Measurements from ENCODE around the gene OLFM2. TPM values are rescaled to one million over a fixed set of nuclear protein-coding genes. Genes with fewer than 3 reads are reported as not detected.
"Not testable (repeated sequence)": the region's sequence is repeated elsewhere in the genome, so short reads cannot be mapped to it uniquely, and the experiment has no call there.

The OLFM2 gene
- polyA plus RNA-seq, 1 donor from 2014 or later = 0.21 TPM

GRCh38 chr19:9849791-9850190 is 86.5 kb downstream of the OLFM2 start:
- H3K4me1 Mint-ChIP-seq = peaks cover 0 to 1% (median 0%) of the 10 kb centered on the region in 3 donors
- peaks cover 3% of the 10 kb centered on the region for H3K36me3 Mint-ChIP-seq
- no peak overlapping the region for H3K4me3 Mint-ChIP-seq
- no peaks in the 10 kb centered on the region for H3K27me3 Mint-ChIP-seq
- no peak overlapping the region for H3K27ac Mint-ChIP-seq
- H3K9me3 Mint-ChIP-seq = no peaks in the 10 kb centered on the region

DNA sequence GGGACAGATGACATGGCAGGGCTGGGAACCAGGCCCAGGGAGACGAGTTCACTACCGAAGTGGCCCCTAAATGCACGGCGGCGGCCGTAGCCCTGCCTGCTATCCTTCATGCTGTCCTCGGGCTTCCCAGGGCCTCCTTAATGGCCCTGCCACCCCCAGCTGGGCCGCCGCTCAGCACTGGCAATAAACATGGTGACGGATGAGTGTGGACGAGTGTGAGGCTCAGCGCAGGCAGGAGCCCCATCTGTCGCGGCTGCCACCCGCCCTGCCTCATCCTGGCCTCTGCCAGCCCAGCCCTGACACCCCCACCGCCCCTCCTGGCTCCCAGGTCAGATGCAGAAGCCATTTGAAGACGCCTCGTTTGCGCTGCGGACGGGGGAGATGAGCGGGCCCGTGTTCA is 87.6 kb downstream of the OLFM2 start:
- Mint-ChIP-seq H3K36me3 (peaks cover 3% of the 10 kb centered on the region), H3K4me3 (no peak overlapping the region), H3K4me1 (peaks cover 0 to 1% (median 0%) of the 10 kb centered on the region in 3 donors), H3K9me3 (no peaks in the 10 kb centered on the region), H3K27ac (no peak overlapping the region), H3K27me3 (no peaks in the 10 kb centered on the region)

DNA sequence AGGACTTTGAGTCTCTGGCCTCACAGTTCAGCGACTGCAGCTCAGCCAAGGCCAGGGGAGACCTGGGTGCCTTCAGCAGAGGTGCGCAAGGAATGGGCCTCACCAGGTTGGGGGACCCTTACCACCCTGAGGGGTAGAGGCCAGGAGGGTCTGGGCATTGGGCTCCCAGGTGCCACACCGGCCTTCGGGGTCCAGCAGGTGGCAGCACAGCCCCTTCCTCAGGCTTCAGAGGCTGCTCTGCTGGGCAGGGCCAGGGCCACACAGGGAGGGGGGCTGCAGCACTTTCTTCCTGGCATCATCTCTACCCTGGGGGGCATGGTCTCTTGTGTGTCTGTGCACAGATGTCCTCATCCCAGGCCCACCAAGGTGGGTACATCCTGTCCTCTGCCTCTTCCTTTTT is 88.3 kb downstream of the OLFM2 start:
- peaks cover 3% of the 10 kb centered on the region for H3K36me3 Mint-ChIP-seq

GRCh38 chr19:9847087-9847671 is 89.1 kb downstream of the OLFM2 start:
- Mint-ChIP-seq H3K27ac (no peak overlapping the region), H3K4me3 (no peak overlapping the region), H3K36me3 (no peaks in the 10 kb centered on the region), H3K27me3 (no peaks in the 10 kb centered on the region), H3K4me1 (peaks cover 0 to 3% (median 1%) of the 10 kb centered on the region in 3 donors), H3K9me3 (no peaks in the 10 kb centered on the region)

More for the DNA sequence above, 88.3 kb downstream of the OLFM2 start:
- no peak overlapping the region for H3K27ac Mint-ChIP-seq
- H3K27me3 Mint-ChIP-seq = no peaks in the 10 kb centered on the region
- H3K9me3 Mint-ChIP-seq = no peaks in the 10 kb centered on the region
- peaks cover 0 to 3% (median 1%) of the 10 kb centered on the region in 3 donors for H3K4me1 Mint-ChIP-seq
- no peak overlapping the region for H3K4me3 Mint-ChIP-seq

DNA sequence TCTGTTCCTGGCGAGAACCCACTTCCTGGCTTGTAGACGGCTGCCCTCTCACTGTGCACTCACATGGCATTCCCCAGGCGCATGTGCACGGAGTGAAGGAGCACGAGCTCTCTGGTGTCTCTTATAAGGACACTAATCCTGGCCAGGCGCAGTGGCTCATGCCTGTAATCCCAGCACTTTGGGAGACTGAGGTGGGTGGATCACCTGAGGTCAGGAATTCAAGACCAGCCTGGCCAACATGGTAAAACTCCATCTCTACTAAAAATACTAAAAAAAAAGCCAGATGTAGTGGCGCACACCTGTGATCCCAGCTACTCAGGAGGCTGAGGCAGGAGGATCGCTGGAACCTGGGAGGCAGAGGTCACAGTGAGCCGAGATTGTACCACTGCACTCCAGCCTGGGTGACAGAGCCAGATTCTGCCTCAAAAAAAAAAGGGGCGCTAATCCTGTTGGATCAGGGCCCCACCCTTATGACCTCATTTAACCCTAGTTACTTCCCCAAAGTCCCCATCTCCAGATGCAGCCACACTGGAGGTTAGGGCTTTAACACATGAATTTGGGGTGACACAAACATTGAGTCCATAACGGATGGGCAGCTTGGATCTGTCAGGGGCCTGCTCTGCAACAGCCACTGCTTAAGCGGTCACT is 92.6 kb downstream of the OLFM2 start:
- not testable (repeated sequence) for H3K36me3 Mint-ChIP-seq, H3K27me3 Mint-ChIP-seq, H3K9me3 Mint-ChIP-seq, H3K4me3 Mint-ChIP-seq, H3K27ac Mint-ChIP-seq, H3K4me1 Mint-ChIP-seq

GRCh38 chr19:9842834-9843625 is 93.3 kb downstream of the OLFM2 start:
- Mint-ChIP-seq H3K4me1 (peaks cover 0 to 3% (median 1%) of the 10 kb centered on the region in 3 donors), H3K27ac (no peak overlapping the region), H3K4me3 (no peak overlapping the region), H3K9me3 (peaks cover 0 to 3% (median 0%) of the 10 kb centered on the region in 3 donors), H3K27me3 (no peaks in the 10 kb centered on the region), H3K36me3 (peaks cover 6% of the 10 kb centered on the region)

- H3K36me3 Mint-ChIP-seq = peaks cover 8% of the 10 kb centered on the region
- H3K4me3 Mint-ChIP-seq = no peak overlapping the region
- peaks cover 0 to 3% (median 0%) of the 10 kb centered on the region in 3 donors for H3K9me3 Mint-ChIP-seq
- H3K4me1 Mint-ChIP-seq = peaks cover 4 to 14% (median 12%) of the 10 kb centered on the region in 3 donors
- no peaks in the 10 kb centered on the region for H3K27me3 Mint-ChIP-seq
- H3K27ac Mint-ChIP-seq = no peak overlapping the region
Measured at GRCh38 chr19:9839415-9839814, 96.9 kb downstream of the OLFM2 start.

DNA sequence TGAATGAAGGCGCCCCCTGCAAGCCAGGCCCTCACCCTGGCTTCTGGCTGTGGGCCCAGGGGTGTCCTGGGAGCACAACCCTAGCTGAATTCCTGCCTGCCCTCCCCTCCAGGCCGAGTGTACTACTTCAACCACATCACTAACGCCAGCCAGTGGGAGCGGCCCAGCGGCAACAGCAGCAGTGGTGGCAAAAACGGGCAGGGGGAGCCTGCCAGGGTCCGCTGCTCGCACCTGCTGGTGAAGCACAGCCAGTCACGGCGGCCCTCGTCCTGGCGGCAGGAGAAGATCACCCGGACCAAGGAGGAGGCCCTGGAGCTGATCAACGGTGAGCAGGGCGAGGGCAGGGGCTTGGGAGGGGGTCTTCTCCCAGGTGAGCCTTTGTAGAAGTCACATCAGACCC is 98.0 kb downstream of the OLFM2 start:
- Mint-ChIP-seq H3K4me1 (peaks cover 4 to 13% (median 12%) of the 10 kb centered on the region in 3 donors), H3K9me3 (peaks cover 0 to 3% (median 0%) of the 10 kb centered on the region in 3 donors), H3K27ac (peak overlapping the region in 1 of 3 donors; percentile 65), H3K36me3 (peaks cover 8% of the 10 kb centered on the region), H3K4me3 (peak overlapping the region in 2 of 4 donors; percentile 61 to 65), H3K27me3 (no peaks in the 10 kb centered on the region)

- Mint-ChIP-seq H3K27ac (peak overlapping the region in 2 of 3 donors; percentile 56 to 59), H3K27me3 (no peaks in the 10 kb centered on the region), H3K4me1 (peaks cover 4 to 12% (median 11%) of the 10 kb centered on the region in 3 donors), H3K36me3 (peaks cover 10% of the 10 kb centered on the region), H3K4me3 (peak overlapping the region; percentile 92 to 95 (median 94)), H3K9me3 (no peaks in the 10 kb centered on the region)
Measured at GRCh38 chr19:9836021-9836420, 100.3 kb downstream of the OLFM2 start.

GRCh38 chr19:9835507-9835949 is 100.8 kb downstream of the OLFM2 start:
- peaks cover 4 to 12% (median 11%) of the 10 kb centered on the region in 3 donors for H3K4me1 Mint-ChIP-seq
- peaks cover 10% of the 10 kb centered on the region for H3K36me3 Mint-ChIP-seq
- no peaks in the 10 kb centered on the region for H3K27me3 Mint-ChIP-seq
- H3K27ac Mint-ChIP-seq = peak overlapping the region in 2 of 3 donors; percentile 35 to 98
- no peaks in the 10 kb centered on the region for H3K9me3 Mint-ChIP-seq
- peak overlapping the region; percentile 92 to 97 (median 94) for H3K4me3 Mint-ChIP-seq

- H3K4me3 Mint-ChIP-seq = peak within 1 kb of the TSS; percentile 93 to 99 (median 98)
- no peaks in the 10 kb centered on the region for H3K9me3 Mint-ChIP-seq
- H3K4me1 Mint-ChIP-seq = peaks cover 4 to 15% (median 11%) of the 10 kb centered on the region in 3 donors
- H3K27me3 Mint-ChIP-seq = no peaks in the 10 kb centered on the region
- H3K36me3 Mint-ChIP-seq = peaks cover 9% of the 10 kb centered on the region
- H3K27ac Mint-ChIP-seq = peak within 1 kb of the TSS; percentile 67 to 98 (median 93)
Measured at GRCh38 chr19:9834726-9835506, 101.4 kb downstream of the OLFM2 start, which contains the start of gene PIN1. Gene PIN1, plus strand, starts transcription at chr19:9835318. Its CDS starts 27 bp downstream, at chr19:9835345.

DNA sequence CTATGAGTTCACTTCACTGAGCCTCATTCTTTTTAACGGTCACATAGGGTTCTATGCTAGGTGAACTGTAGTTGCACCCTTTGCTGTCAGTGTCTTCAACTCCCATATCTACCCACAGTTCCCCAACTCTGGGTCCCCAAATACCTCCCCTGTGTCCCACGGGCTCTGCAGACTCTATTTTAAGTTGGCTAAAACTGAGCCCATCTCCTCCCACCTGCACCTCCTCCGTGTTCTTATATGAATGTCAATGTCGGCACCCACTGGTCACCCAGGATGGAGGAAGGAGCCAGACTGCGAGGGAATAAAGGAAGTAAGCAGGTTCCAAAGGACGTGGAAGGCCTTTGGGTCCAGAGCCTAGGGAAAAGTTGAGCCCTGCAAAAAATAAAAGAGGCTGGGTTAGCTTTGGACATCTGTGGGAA is 102.0 kb downstream of the OLFM2 start:
- Mint-ChIP-seq H3K4me1 (peaks cover 4 to 17% (median 11%) of the 10 kb centered on the region in 3 donors), H3K27me3 (no peaks in the 10 kb centered on the region), H3K36me3 (peaks cover 9% of the 10 kb centered on the region), H3K27ac (peak overlapping the region; percentile 67 to 98 (median 93)), H3K9me3 (no peaks in the 10 kb centered on the region), H3K4me3 (peak overlapping the region; percentile 28 to 98 (median 95))

GRCh38 chr19:9828551-9829063 is 107.7 kb downstream of the OLFM2 start:
- H3K27ac Mint-ChIP-seq = peak overlapping the region; percentile 41 to 93 (median 86)
- peak overlapping the region; percentile 97 to 100 (median 99) for H3K4me3 Mint-ChIP-seq
- no peaks in the 10 kb centered on the region for H3K27me3 Mint-ChIP-seq
- H3K4me1 Mint-ChIP-seq = peaks cover 18 to 21% (median 19%) of the 10 kb centered on the region in 3 donors
- no peaks in the 10 kb centered on the region for H3K9me3 Mint-ChIP-seq
- peaks cover 9% of the 10 kb centered on the region for H3K36me3 Mint-ChIP-seq
